ENCODE results near the gene ANXA11. TPM values are rescaled to one million over a fixed set of nuclear protein-coding genes. Genes with fewer than 3 reads are reported as not detected.
"Not testable (repeated sequence)": the region's sequence is repeated elsewhere in the genome, so short reads cannot be mapped to it uniquely, and the experiment has no call there.

Gene ANXA11
- total RNA-seq = 390 TPM
- long read RNA-seq, full-length matches to known transcripts = 511 of 909 reads
- long read RNA-seq, partial matches to known transcripts = 275 of 909 reads
- long read RNA-seq, other reads (novel, unspliced or antisense) = 123 of 909 reads

GRCh38 chr10:80205477-80206276, at the start of gene ANXA11:
Gene ANXA11, minus strand, starts transcription at chr10:80205537. Its CDS starts 32,676 bp downstream, at chr10:80172861.
- intact Hi-C loops (cut with micrococcal nuclease) = loop anchor here (5.0 kb wide), 1 partner anchor 48 kb away; no protein-coding TSS in a partner anchor
- DNase-seq = peak; percentile 86
- TF ChIP-seq CTCF (IDR thresholded peaks at IDR 0.05; ENCODE audit: borderline replicate concordance) = no peak
- Histone ChIP-seq H3K4me3 (peak within 1 kb of the TSS; percentile 90), H3K4me1 (peaks cover 74% of the 10 kb centered on the region), H3K27ac (replicated peaks) (peak within 1 kb of the TSS; percentile 99), H3K27me3 (ENCODE audit: low read depth) (no peaks in the 10 kb centered on the region), H3K36me3 (no peaks in the 10 kb centered on the region), H3K9me3 (replicated peaks) (no peaks in the 10 kb centered on the region)

DNA sequence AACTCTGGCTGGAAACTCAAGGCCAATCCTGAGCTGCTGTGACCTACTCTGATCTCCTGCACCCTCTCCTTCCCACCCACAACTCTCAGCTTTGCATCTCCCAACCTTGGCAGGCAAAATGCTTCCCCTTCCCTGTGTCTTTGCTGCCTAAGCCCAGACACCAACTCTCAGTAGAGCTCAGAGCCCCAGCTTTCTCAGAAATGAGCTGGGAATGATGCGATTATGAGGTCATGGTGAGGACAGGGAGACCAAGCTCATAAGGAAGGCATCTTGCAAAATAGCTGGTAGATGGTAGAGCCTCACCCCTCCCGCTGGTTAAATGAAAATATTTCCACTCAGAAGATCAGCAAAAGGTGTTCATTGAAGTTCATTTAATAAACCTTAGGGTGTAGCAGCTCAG, 49.4 kb upstream of the ANXA11 start:
- H3K9me3 ChIP-seq (replicated peaks); H3K27ac ChIP-seq (replicated peaks); H3K36me3 ChIP-seq; H3K4me1 ChIP-seq; H3K27me3 ChIP-seq (ENCODE audit: low read depth); DNase-seq; H3K4me3 ChIP-seq; intact Hi-C loops (cut with micrococcal nuclease): not testable (repeated sequence)

GRCh38 chr10:80253963-80254271, 48.6 kb upstream of the ANXA11 start:
- H3K27ac ChIP-seq (replicated peaks); H3K36me3 ChIP-seq; H3K4me3 ChIP-seq; H3K4me1 ChIP-seq; intact Hi-C loops (cut with micrococcal nuclease); H3K9me3 ChIP-seq (replicated peaks); DNase-seq; H3K27me3 ChIP-seq (ENCODE audit: low read depth): not testable (repeated sequence)

DNA sequence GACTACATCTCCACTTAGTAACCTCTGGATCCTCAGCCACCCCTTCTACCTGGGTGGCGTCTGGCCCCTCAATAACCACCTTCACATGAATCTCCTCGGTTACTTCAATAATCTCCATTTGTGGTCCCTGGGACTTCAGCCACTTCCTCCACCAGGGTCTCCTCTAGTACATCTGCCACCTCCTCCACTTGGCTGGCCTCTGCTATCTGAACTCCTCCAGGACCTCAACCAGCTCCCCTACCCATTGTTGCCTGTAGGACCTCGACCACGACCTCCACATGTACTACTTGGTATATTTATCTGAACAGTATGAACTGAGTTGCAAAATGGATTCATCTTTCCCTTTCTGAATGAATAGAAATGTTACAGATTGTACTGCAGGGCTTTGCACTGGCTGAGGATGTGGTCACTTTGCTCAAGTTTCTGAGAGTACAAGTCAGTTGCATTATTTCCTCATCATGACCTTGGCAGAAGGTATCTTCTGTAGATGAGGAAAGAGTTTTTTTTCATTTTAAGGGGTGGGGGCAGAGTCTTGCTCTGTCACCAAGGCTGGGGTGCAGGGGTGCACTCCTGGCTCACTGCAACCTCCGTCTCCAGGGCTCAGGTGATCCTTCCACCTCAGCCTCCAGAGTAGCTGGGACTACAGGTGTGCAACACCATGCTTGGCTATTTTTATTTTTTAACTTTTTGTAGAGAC, 48.1 kb upstream of the ANXA11 start:
- no peak overlapping the region for H3K4me3 ChIP-seq
- DNase-seq = no peak
- H3K4me1 ChIP-seq = no peaks in the 10 kb centered on the region
- H3K27ac ChIP-seq (replicated peaks) = no peak overlapping the region
- no peaks in the 10 kb centered on the region for H3K27me3 ChIP-seq (ENCODE audit: low read depth)
- intact Hi-C loops (cut with micrococcal nuclease) = no loop called here
- TF ChIP-seq CTCF (IDR thresholded peaks at IDR 0.05; ENCODE audit: borderline replicate concordance) = no peak
- no peaks in the 10 kb centered on the region for H3K9me3 ChIP-seq (replicated peaks)
- no peaks in the 10 kb centered on the region for H3K36me3 ChIP-seq

DNA sequence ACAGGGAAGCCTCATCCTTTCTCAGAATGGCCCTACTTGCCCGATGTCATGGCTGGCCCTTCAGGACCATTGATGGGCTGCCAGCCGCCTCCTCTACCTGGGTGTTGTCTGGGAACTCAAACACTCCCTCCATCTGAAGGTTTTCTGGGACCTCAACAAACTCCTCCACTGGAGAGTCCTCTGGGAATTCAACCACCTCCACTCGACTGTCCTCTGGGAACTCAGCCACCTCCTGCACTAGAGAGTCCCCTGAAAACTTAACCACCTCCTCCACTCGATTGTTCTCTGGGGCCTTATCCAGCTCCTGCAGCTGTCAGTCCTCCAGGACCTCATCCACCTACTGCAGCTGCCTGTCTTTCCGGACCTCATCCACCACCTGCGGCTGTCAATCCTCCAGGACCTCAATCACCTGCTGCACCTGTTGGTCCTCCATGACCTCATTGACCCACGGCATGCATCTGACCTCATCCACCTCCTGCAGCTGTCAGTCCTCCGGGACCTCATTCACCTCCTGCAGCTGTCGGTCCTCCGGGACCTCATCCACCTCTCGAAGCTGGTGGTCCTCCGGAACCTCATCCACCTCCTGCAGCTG, 47.1 kb upstream of the ANXA11 start:
- no peak for TF ChIP-seq CTCF (IDR thresholded peaks at IDR 0.05; ENCODE audit: borderline replicate concordance)
- no peaks in the 10 kb centered on the region for H3K36me3 ChIP-seq
- no peak for DNase-seq
- no peak overlapping the region for H3K27ac ChIP-seq (replicated peaks)
- no peaks in the 10 kb centered on the region for H3K9me3 ChIP-seq (replicated peaks)
- no peak overlapping the region for H3K4me3 ChIP-seq
- no peaks in the 10 kb centered on the region for H3K4me1 ChIP-seq
- no peaks in the 10 kb centered on the region for H3K27me3 ChIP-seq (ENCODE audit: low read depth)
- intact Hi-C loops (cut with micrococcal nuclease) = no loop called here

DNA sequence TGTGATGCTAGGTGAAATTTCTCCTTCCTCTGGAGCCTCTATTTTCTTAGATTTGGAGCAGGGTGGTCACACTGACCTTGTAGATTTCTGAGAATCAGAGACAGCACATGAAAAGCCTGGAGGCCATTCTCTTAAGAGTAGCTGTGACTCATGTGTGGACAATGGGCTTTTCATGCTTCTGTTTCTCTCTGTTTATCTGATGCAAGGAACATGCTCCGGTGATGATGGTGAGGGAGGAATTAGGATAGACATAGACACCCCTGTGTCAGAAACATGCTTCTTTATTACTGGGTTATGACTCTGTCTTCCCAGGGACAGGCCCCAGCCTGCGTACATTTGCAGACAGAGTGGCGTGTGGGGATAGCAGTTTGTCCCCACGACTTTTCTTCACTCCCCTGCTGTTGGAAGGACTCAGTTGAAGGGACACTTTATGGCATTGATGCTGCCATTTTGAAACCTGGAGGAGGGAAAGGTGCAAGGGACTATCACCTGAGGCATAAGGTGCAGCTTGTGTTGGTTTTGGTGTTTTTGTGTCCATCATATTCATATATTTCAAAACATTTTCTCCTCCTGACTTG, 46.5 kb upstream of the ANXA11 start:
- H3K27ac ChIP-seq (replicated peaks); intact Hi-C loops (cut with micrococcal nuclease); DNase-seq; H3K9me3 ChIP-seq (replicated peaks); H3K36me3 ChIP-seq; H3K4me1 ChIP-seq; H3K4me3 ChIP-seq; H3K27me3 ChIP-seq (ENCODE audit: low read depth): not testable (repeated sequence)

DNA sequence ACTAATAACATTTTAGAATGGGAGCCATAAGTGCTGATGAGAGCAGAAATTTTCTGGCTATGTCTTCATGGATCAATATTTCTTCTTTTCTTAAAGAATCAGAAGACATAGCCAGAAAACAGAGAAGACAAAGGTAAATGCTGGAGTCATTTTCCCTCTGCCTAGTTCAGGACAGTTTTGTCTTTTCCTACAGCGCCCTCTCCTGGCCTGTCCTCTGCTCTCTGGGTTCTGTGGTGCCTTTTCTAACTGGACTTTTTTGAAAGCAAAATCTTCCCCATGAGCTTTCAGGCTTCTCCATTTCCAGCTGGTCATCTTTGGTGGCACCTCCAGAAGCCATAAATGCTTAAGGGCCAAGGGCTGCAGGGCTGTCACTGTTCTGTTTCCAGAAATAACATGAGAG, 45.1 kb upstream of the ANXA11 start:
- H3K36me3 ChIP-seq; H3K4me1 ChIP-seq; intact Hi-C loops (cut with micrococcal nuclease): not testable (repeated sequence)

GRCh38 chr10:80249906-80250305, 44.6 kb upstream of the ANXA11 start:
- H3K9me3 ChIP-seq (replicated peaks); H3K27me3 ChIP-seq (ENCODE audit: low read depth); intact Hi-C loops (cut with micrococcal nuclease); H3K27ac ChIP-seq (replicated peaks); H3K4me1 ChIP-seq; H3K4me3 ChIP-seq; H3K36me3 ChIP-seq; DNase-seq: not testable (repeated sequence)

More for the DNA sequence above, 45.1 kb upstream of the ANXA11 start:
- H3K9me3 ChIP-seq (replicated peaks); H3K27me3 ChIP-seq (ENCODE audit: low read depth); DNase-seq; H3K27ac ChIP-seq (replicated peaks); H3K4me3 ChIP-seq: not testable (repeated sequence)

DNA sequence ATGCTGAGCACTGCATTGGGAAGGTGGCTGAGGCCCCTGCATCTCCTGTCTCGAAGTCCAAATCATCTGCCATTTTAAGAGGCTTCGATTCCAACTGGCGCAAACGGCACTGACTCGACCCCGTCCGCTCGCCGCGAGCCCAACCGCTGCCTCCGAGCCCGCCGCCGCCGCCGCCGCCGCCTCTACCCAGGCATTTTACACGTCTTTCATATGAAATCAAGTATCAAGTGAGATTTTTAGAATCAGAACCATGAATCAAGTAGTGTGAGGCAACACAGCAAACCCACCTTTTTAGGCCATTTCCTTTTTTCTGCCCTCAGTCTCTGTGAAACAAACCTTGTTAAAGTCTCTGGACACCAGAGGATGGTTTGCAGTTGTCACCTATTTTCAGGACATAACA, 42.3 kb upstream of the ANXA11 start:
- H3K9me3 ChIP-seq (replicated peaks); H3K4me1 ChIP-seq; H3K36me3 ChIP-seq; intact Hi-C loops (cut with micrococcal nuclease); DNase-seq; H3K4me3 ChIP-seq; H3K27ac ChIP-seq (replicated peaks); H3K27me3 ChIP-seq (ENCODE audit: low read depth): not testable (repeated sequence)

DNA sequence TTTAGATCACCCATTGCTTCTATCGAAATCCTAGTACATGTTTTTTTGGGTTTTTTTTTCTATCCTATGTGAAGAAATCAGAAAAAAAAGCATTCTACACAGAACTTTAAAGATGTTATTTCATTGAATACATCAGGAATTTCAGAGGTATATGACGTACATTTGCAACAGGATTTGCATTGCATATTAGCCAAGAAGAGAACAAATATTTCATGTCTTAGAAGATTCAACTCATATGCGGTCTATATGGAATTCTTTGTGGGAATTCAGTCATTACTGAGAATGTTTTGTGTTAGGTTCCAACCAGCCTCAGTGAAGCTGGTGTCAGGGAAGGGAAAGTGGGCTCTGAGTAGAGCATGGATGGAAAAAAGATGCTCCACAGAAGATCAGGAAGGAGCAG, 39.0 kb upstream of the ANXA11 start:
- H3K27me3 ChIP-seq (ENCODE audit: low read depth); H3K9me3 ChIP-seq (replicated peaks); H3K4me3 ChIP-seq; intact Hi-C loops (cut with micrococcal nuclease); H3K4me1 ChIP-seq; DNase-seq; H3K36me3 ChIP-seq; H3K27ac ChIP-seq (replicated peaks): not testable (repeated sequence)

Measured in left ventricle myocardium inferior (tissue), 1 donor.